Measurements from ENCODE around the gene NFKBIE.

- TF ChIP-seq CTCF (IDR thresholded peaks at IDR 0.05) (no peak), POLR2A (IDR thresholded peaks at IDR 0.05) (no peak), POLR2AphosphoS5 (IDR thresholded peaks at IDR 0.05) (no peak)
These were observed 20.9 kb upstream of the NFKBIE start for GRCh38 chr6:44286285-44286565.
